Stimulated activated CD4-positive, alpha-beta T cell treated with anti-CD3 and anti-CD28 coated beads, Interleukin-12 subunit alpha, Interleukin-12 subunit beta, amount 100 ng/mL, for 48 hours (primary cell): Measurements from ENCODE around the gene PRKCG.
"Not testable (repeated sequence)": the region's sequence is repeated elsewhere in the genome, so short reads cannot be mapped to it uniquely, and the experiment has no call there.

Source experiments
- DNase-seq, 3 donors: peaks; one replicate each; pipeline ENCODE4 v3.0.0-alpha.2; 2020; ENCODE audit warnings: low read depth in 2 of 3, low spot score in 1 of 3

PRKCG gene

GRCh38 chr19:53881482-53882390 is at the start of gene PRKCG:
Gene PRKCG (plus strand): TSS chr19:53882197. CDS start chr19:53882495, 298 bp downstream.
- DNase-seq: no peak

- DNase-seq: not testable (repeated sequence)
Observed at GRCh38 chr19:53832861-53833260, 49.1 kb upstream of the PRKCG start.

GRCh38 chr19:53838446-53838845 is 43.6 kb upstream of the PRKCG start:
- not testable (repeated sequence) for DNase-seq

GRCh38 chr19:53840241-53840640 is 41.8 kb upstream of the PRKCG start:
- not testable (repeated sequence) for DNase-seq

- DNase-seq: not testable (repeated sequence)
Observed at GRCh38 chr19:53840914-53841313, 41.1 kb upstream of the PRKCG start.

GRCh38 chr19:53844849-53845246 is 37.1 kb upstream of the PRKCG start:
- no peak for DNase-seq

- no peak for DNase-seq
Observed at GRCh38 chr19:53847555-53847954, 34.4 kb upstream of the PRKCG start.

- DNase-seq: no peak
Observed at GRCh38 chr19:53849237-53849676, 32.7 kb upstream of the PRKCG start.

GRCh38 chr19:53853707-53854106 is 28.3 kb upstream of the PRKCG start:
- no peak for DNase-seq

GRCh38 chr19:53864308-53864836 is 17.6 kb upstream of the PRKCG start:
- DNase-seq: no peak

- no peak for DNase-seq
Observed at GRCh38 chr19:53865523-53865917, 16.5 kb upstream of the PRKCG start.

- DNase-seq: peak in 1 of 3 donors; percentile 67
Observed at GRCh38 chr19:53865918-53866864, 15.8 kb upstream of the PRKCG start.

GRCh38 chr19:53866865-53867224 is 15.2 kb upstream of the PRKCG start:
- no peak for DNase-seq

- peak; percentile 96 to 99 (median 97) for DNase-seq
Observed at GRCh38 chr19:53867225-53868090, 14.5 kb upstream of the PRKCG start, which contains the start of gene MYADM. Gene MYADM (plus strand): TSS chr19:53867883. CDS start chr19:53873530, 5,647 bp downstream.

- no peak for DNase-seq
Observed at GRCh38 chr19:53868091-53868891, 13.7 kb upstream of the PRKCG start.

GRCh38 chr19:53868892-53869804 is 12.8 kb upstream of the PRKCG start:
- DNase-seq: peak; percentile 73 to 81 (median 75)

- not testable (repeated sequence) for DNase-seq
Observed at GRCh38 chr19:53869805-53870484, 12.1 kb upstream of the PRKCG start.

GRCh38 chr19:53870485-53870844 is 11.5 kb upstream of the PRKCG start:
- no peak for DNase-seq
